GM18907 (cell line): Measurements from ENCODE around the gene FBF1.
"Not testable (repeated sequence)": the region's sequence is repeated elsewhere in the genome, so short reads cannot be mapped to it uniquely, and the experiment has no call there.

ENCODE experiments used
- ATAC-seq: cut with Tn5 transposase; IDR thresholded peaks from one replicate; pipeline ENCODE4 v1.9.1; 2021; ENCODE audit warnings: mild to moderate bottlenecking, moderate library complexity; ENCODE audit not compliant: unreplicated experiment

FBF1 gene

GRCh38 chr17:75876938-75877751 is 63.7 kb downstream of the FBF1 start:
- no peak for ATAC-seq

- ATAC-seq: no peak
Observed at GRCh38 chr17:75876190-75876937, 64.5 kb downstream of the FBF1 start.

- no peak for ATAC-seq
Observed at GRCh38 chr17:75875940-75876189, 65.0 kb downstream of the FBF1 start.

- no peak for ATAC-seq
Observed at GRCh38 chr17:75875182-75875939, 65.5 kb downstream of the FBF1 start.

GRCh38 chr17:75874323-75875181 is 66.3 kb downstream of the FBF1 start:
- ATAC-seq: no peak

GRCh38 chr17:75873587-75874322 is 67.1 kb downstream of the FBF1 start:
- no peak for ATAC-seq

GRCh38 chr17:75872434-75873351 is 68.1 kb downstream of the FBF1 start:
- no peak for ATAC-seq

- ATAC-seq: not testable (repeated sequence)
Observed at GRCh38 chr17:75870228-75870627, 70.6 kb downstream of the FBF1 start.

- no peak for ATAC-seq
Observed at GRCh38 chr17:75869282-75870141, 71.3 kb downstream of the FBF1 start.

GRCh38 chr17:75868730-75869281 is 72.0 kb downstream of the FBF1 start:
- ATAC-seq: not testable (repeated sequence)

GRCh38 chr17:75865404-75866188 is 75.2 kb downstream of the FBF1 start:
- ATAC-seq: not testable (repeated sequence)

GRCh38 chr17:75864887-75865286 is 76.0 kb downstream of the FBF1 start:
- not testable (repeated sequence) for ATAC-seq

GRCh38 chr17:75864448-75864871 is 76.4 kb downstream of the FBF1 start:
- peak; percentile 84 for ATAC-seq

GRCh38 chr17:75861927-75862317 is 78.9 kb downstream of the FBF1 start:
- ATAC-seq: no peak
